Central memory CD8-positive, alpha-beta T cell (primary cell): Measurements from ENCODE around the gene FOXK2.

Experiments used
- ATAC-seq: fragments of 150-1000 bp; cut with Tn5 transposase; replicated peaks from 2 replicates; pipeline ENCODE4 v1.10.0; 2022; ENCODE audit warnings: mild to moderate bottlenecking, moderate FRiP score, moderate number of reproducible peaks; ENCODE audit not compliant: poor library complexity, severe bottlenecking; ENCODE audit errors: extremely low read depth
- DNase-seq, 2 donors: peaks; one replicate each; pipeline ENCODE4 v3.0.0; 2021; ENCODE audit warnings: low spot score in 2 of 2
- H3K27ac Mint-ChIP-seq: one replicate; pipeline ENCODE4 v1.8.0; 2022; ENCODE audit warnings: low read depth, mild to moderate bottlenecking, moderate library complexity, mixed read lengths
- H3K27me3 Mint-ChIP-seq: one replicate; pipeline ENCODE4 v1.8.0; 2022; ENCODE audit warnings: mixed read lengths
- H3K36me3 Mint-ChIP-seq: one replicate; pipeline ENCODE4 v1.8.0; 2022; ENCODE audit warnings: mild to moderate bottlenecking, moderate library complexity, mixed read lengths; ENCODE audit not compliant: insufficient read depth
- H3K4me1 Mint-ChIP-seq: one replicate; pipeline ENCODE4 v1.8.0; 2022; ENCODE audit warnings: mixed read lengths
- H3K4me3 Mint-ChIP-seq: one replicate; pipeline ENCODE4 v1.8.0; 2022; ENCODE audit warnings: mild to moderate bottlenecking, moderate library complexity, mixed read lengths
- H3K9me3 Mint-ChIP-seq: one replicate; pipeline ENCODE4 v1.8.0; 2022; ENCODE audit warnings: mixed read lengths

The FOXK2 gene

GRCh38 chr17:82518826-82519810, at the start of gene FOXK2:
Gene FOXK2, plus strand, starts transcription at chr17:82519732. Its CDS starts 157 bp downstream, at chr17:82519889.
- Mint-ChIP-seq H3K27me3 (no peaks in the 10 kb centered on the region), H3K36me3 (peaks cover 9% of the 10 kb centered on the region), H3K4me1 (peaks cover 18% of the 10 kb centered on the region), H3K4me3 (peak within 1 kb of the TSS; percentile 86), H3K27ac (peak within 1 kb of the TSS; percentile 86), H3K9me3 (no peaks in the 10 kb centered on the region)
- ATAC-seq (peak; percentile 99), DNase-seq (peak; percentile 91 to 92)

GRCh38 chr17:82470065-82470464, 49.5 kb upstream of the FOXK2 start:
- Mint-ChIP-seq H3K27ac (no peak overlapping the region), H3K36me3 (peaks cover 61% of the 10 kb centered on the region), H3K4me3 (no peak overlapping the region), H3K27me3 (no peaks in the 10 kb centered on the region), H3K4me1 (peaks cover 12% of the 10 kb centered on the region), H3K9me3 (no peaks in the 10 kb centered on the region)
- DNase-seq (no peak), ATAC-seq (no peak)

GRCh38 chr17:82474223-82475010, 45.1 kb upstream of the FOXK2 start:
- no peaks in the 10 kb centered on the region for H3K9me3 Mint-ChIP-seq
- ATAC-seq (no peak), DNase-seq (no peak)
- no peak overlapping the region for H3K4me3 Mint-ChIP-seq
- H3K4me1 Mint-ChIP-seq, result no peaks in the 10 kb centered on the region
- H3K27me3 Mint-ChIP-seq, result no peaks in the 10 kb centered on the region
- H3K36me3 Mint-ChIP-seq, result peaks cover 58% of the 10 kb centered on the region
- no peak overlapping the region for H3K27ac Mint-ChIP-seq

DNA sequence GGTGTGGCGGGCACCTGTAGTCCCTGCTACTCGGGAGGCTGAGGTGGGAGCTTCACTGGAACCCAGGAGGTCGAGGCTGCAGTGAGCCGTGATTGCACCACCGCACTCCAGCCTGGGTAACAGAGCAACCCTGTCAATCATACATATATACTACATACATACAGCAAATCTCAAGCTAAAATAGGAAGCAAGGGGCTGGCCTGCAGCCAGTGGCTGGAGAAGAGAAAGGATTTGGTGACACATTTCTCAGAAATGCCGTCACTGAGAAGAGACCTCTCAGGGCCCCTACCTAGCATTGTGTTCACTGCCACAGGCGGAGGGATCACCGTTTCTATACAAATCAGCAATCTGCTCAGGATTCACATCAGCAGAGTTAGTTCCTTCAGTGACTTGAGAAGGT, 44.1 kb upstream of the FOXK2 start:
- Mint-ChIP-seq H3K27me3 (no peaks in the 10 kb centered on the region), H3K4me3 (no peak overlapping the region), H3K9me3 (no peaks in the 10 kb centered on the region), H3K4me1 (no peaks in the 10 kb centered on the region), H3K27ac (no peak overlapping the region), H3K36me3 (peaks cover 57% of the 10 kb centered on the region)
- no peak for ATAC-seq
- DNase-seq, result no peak

DNA sequence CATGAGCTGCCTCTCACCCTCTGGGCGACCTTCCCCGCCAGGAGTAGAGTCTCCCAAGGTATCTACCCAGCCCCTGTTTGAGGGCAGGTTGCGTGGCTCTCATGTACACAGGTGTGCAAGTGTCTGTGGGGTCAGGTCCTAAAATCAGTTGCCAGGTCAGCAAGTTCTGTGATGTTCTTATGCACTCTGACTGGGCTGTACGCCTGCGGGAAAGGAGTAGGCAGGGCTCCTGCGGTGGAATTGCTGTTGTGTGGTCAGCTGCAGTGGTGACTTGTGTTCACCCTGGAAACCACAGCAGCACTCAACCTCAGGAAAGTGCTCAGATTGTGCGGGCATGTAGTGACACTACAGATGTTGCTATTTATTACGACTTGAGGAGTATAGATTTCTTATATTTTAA, 41.6 kb upstream of the FOXK2 start:
- Mint-ChIP-seq H3K4me1 (no peaks in the 10 kb centered on the region), H3K27me3 (no peaks in the 10 kb centered on the region), H3K27ac (no peak overlapping the region), H3K4me3 (no peak overlapping the region), H3K9me3 (no peaks in the 10 kb centered on the region), H3K36me3 (peaks cover 52% of the 10 kb centered on the region)
- ATAC-seq (no peak), DNase-seq (no peak)

GRCh38 chr17:82479602-82480001, 39.9 kb upstream of the FOXK2 start:
- Mint-ChIP-seq H3K9me3 (no peaks in the 10 kb centered on the region), H3K36me3 (peaks cover 44% of the 10 kb centered on the region), H3K4me1 (no peaks in the 10 kb centered on the region), H3K4me3 (no peak overlapping the region), H3K27me3 (no peaks in the 10 kb centered on the region), H3K27ac (peak overlapping the region; percentile 76)
- DNase-seq (no peak), ATAC-seq (no peak)

- Mint-ChIP-seq H3K9me3 (no peaks in the 10 kb centered on the region), H3K4me1 (no peaks in the 10 kb centered on the region), H3K4me3 (no peak overlapping the region), H3K27me3 (no peaks in the 10 kb centered on the region), H3K27ac (no peak overlapping the region), H3K36me3 (peaks cover 42% of the 10 kb centered on the region)
- no peak for DNase-seq
- ATAC-seq, result no peak
Observed at GRCh38 chr17:82480318-82480717, 39.2 kb upstream of the FOXK2 start.

- Mint-ChIP-seq H3K4me3 (no peak overlapping the region), H3K27ac (no peak overlapping the region), H3K27me3 (no peaks in the 10 kb centered on the region), H3K9me3 (no peaks in the 10 kb centered on the region), H3K36me3 (peaks cover 29% of the 10 kb centered on the region), H3K4me1 (peaks cover 13% of the 10 kb centered on the region)
- DNase-seq (no peak), ATAC-seq (no peak)
Observed at GRCh38 chr17:82483204-82483660, 36.3 kb upstream of the FOXK2 start.

DNA sequence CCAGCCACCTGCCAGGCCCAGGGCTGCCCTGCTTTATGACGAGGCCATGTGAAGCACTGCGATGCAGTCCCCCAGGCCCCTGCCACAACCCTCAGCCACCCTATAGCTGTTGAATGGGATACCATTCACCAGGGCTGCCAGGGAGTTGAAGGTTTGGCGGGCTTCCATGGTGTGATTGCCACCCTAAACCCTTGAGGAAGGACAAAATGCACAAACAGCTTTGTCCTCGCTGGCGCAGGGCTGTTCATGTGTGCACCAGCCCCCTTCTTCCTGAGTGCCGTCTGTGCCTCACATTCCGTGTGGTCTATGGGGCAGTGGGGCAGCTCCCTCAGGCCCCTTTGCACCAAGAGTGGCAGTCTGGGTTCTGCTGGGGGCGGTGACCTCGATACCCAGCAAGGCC, 35.7 kb upstream of the FOXK2 start:
- Mint-ChIP-seq H3K4me3 (no peak overlapping the region), H3K27me3 (no peaks in the 10 kb centered on the region), H3K9me3 (no peaks in the 10 kb centered on the region), H3K36me3 (peaks cover 32% of the 10 kb centered on the region), H3K27ac (no peak overlapping the region), H3K4me1 (peaks cover 13% of the 10 kb centered on the region)
- no peak for ATAC-seq
- DNase-seq, result no peak

DNA sequence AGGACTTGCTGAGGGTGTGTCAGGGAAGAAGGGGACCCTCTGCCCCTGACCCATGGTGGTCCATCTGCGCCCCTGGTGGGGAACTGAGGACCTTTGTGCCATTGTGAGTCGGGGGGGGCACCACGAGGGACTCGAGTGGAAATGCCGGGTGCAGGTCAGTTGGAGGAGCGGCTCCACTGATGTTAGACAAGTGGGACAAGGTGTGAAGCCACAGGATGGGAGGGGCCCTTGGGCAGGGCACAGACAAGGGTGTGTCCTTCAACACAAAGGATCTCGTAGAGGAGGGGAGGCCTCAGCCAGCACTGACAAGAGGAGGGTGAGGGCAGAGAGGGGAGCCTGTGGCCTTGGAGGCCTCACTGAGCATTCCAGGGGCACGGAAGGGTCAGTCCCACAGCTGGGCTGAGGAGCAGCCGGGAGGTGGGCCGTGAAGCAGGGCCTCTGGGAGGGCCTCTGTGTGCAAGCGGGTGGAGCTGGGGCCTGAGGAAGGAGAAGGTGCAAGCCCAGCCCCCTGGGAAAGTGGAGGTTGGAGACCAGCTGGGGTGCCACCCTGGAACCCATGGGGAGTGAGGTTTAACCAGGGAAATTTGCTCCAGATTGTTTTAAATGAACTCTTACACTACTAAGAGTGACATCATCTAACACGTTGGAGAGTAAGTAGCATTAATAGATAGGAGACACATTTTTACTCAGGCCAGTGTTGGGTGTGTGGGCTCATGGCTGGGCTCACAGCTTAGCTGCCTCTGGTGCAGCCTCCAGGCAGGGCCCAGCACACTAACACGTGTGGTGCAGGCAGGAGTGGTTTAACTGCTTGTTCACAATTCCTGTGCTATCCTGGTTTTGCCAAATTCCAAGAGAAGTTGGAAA, 33.1 kb upstream of the FOXK2 start:
- no peaks in the 10 kb centered on the region for H3K9me3 Mint-ChIP-seq
- peak overlapping the region; percentile 69 for H3K27ac Mint-ChIP-seq
- H3K36me3 Mint-ChIP-seq, result peaks cover 26% of the 10 kb centered on the region
- DNase-seq (no peak), ATAC-seq (no peak)
- no peaks in the 10 kb centered on the region for H3K27me3 Mint-ChIP-seq
- peak overlapping the region; percentile 34 for H3K4me3 Mint-ChIP-seq
- peaks cover 13% of the 10 kb centered on the region for H3K4me1 Mint-ChIP-seq

DNA sequence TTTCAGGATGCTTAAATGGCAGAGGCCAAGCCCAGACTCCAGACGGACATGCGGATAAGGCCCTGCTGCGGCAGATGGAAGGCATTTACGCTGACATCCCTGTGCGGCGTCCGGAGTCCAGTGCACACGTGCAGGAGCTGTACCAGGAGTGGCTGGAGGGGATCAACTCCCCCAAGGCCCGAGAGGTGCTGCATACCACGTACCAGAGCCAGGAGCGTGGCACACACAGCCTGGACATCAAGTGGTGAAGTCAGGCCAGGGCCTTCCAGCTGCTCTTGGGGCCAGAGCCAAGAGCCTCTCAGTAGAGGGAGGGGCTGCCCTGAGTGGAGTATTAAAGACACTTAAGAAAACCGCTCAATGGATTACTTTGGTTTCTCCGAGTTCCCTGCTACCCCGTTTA, 31.6 kb upstream of the FOXK2 start:
- ATAC-seq (no peak), DNase-seq (no peak)
- H3K27me3 Mint-ChIP-seq, result no peaks in the 10 kb centered on the region
- peak overlapping the region; percentile 71 for H3K27ac Mint-ChIP-seq
- peaks cover 13% of the 10 kb centered on the region for H3K4me1 Mint-ChIP-seq
- no peak overlapping the region for H3K4me3 Mint-ChIP-seq
- no peaks in the 10 kb centered on the region for H3K9me3 Mint-ChIP-seq
- peaks cover 21% of the 10 kb centered on the region for H3K36me3 Mint-ChIP-seq

- DNase-seq (no peak), ATAC-seq (no peak)
- Mint-ChIP-seq H3K27ac (peak overlapping the region; percentile 69), H3K4me3 (no peak overlapping the region), H3K4me1 (peaks cover 18% of the 10 kb centered on the region), H3K27me3 (no peaks in the 10 kb centered on the region), H3K36me3 (peaks cover 23% of the 10 kb centered on the region), H3K9me3 (no peaks in the 10 kb centered on the region)
Observed at GRCh38 chr17:82489117-82489516, 30.4 kb upstream of the FOXK2 start.
